B cell (primary cell): ENCODE results near the gene NAXE.

ENCODE experiments used
- EZH2 ChIP-seq: IDR thresholded peaks from 2 replicates; pipeline ENCODE4 v1.6.1; 2012; ENCODE audit warnings: borderline replicate concordance, low read depth, mild to moderate bottlenecking, moderate library complexity, low read length; ENCODE audit not compliant: insufficient read depth, poor library complexity, severe bottlenecking
- TF ChIP-seq, protein P1 (sequence below): fragments of 200-600 bp; IDR thresholded peaks from one replicate; pipeline ENCODE4 v1.8.0; 2022; ENCODE audit warnings: antibody characterized with exemption, mild to moderate bottlenecking

GRCh38 chr1:156565519-156565918 lies 26.1 kb upstream of the NAXE start:
- TF ChIP-seq, protein P1, sequence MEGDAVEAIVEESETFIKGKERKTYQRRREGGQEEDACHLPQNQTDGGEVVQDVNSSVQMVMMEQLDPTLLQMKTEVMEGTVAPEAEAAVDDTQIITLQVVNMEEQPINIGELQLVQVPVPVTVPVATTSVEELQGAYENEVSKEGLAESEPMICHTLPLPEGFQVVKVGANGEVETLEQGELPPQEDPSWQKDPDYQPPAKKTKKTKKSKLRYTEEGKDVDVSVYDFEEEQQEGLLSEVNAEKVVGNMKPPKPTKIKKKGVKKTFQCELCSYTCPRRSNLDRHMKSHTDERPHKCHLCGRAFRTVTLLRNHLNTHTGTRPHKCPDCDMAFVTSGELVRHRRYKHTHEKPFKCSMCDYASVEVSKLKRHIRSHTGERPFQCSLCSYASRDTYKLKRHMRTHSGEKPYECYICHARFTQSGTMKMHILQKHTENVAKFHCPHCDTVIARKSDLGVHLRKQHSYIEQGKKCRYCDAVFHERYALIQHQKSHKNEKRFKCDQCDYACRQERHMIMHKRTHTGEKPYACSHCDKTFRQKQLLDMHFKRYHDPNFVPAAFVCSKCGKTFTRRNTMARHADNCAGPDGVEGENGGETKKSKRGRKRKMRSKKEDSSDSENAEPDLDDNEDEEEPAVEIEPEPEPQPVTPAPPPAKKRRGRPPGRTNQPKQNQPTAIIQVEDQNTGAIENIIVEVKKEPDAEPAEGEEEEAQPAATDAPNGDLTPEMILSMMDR = no peak
- TF ChIP-seq EZH2 = no peak
